HG03342 (cell line): ENCODE results near the gene SYK.

Source experiments
- ATAC-seq: cut with Tn5 transposase; IDR thresholded peaks from one replicate; pipeline ENCODE4 v1.9.1; 2021; ENCODE audit warnings: mild to moderate bottlenecking, moderate library complexity; ENCODE audit not compliant: unreplicated experiment

Gene SYK

GRCh38 chr9:90821697-90822096, 20.1 kb downstream of the SYK start:
- ATAC-seq = no peak

GRCh38 chr9:90822866-90823265, 21.2 kb downstream of the SYK start:
- ATAC-seq = no peak

GRCh38 chr9:90825586-90825985, 24.0 kb downstream of the SYK start:
- ATAC-seq = no peak

GRCh38 chr9:90826326-90827020, 24.9 kb downstream of the SYK start:
- no peak for ATAC-seq

GRCh38 chr9:90827181-90827871, 25.7 kb downstream of the SYK start:
- peak; percentile 61 for ATAC-seq

GRCh38 chr9:90830051-90830450, 28.4 kb downstream of the SYK start:
- ATAC-seq = no peak

GRCh38 chr9:90830977-90831376, 29.4 kb downstream of the SYK start:
- ATAC-seq = peak; percentile 47

GRCh38 chr9:90832261-90832660, 30.6 kb downstream of the SYK start:
- ATAC-seq = no peak

- no peak for ATAC-seq
Observed at GRCh38 chr9:90834828-90835595, 33.4 kb downstream of the SYK start.

GRCh38 chr9:90836411-90837080, 34.9 kb downstream of the SYK start:
- no peak for ATAC-seq

- no peak for ATAC-seq
Observed at GRCh38 chr9:90838098-90838497, 36.5 kb downstream of the SYK start.

- no peak for ATAC-seq
Observed at GRCh38 chr9:90838581-90839154, 37.0 kb downstream of the SYK start.

GRCh38 chr9:90839183-90839728, 37.6 kb downstream of the SYK start:
- no peak for ATAC-seq

GRCh38 chr9:90840696-90841095, 39.1 kb downstream of the SYK start:
- no peak for ATAC-seq

- ATAC-seq = no peak
Observed at GRCh38 chr9:90841213-90841612, 39.6 kb downstream of the SYK start.

- ATAC-seq = no peak
Observed at GRCh38 chr9:90841615-90842014, 40.0 kb downstream of the SYK start.

- ATAC-seq = no peak
Observed at GRCh38 chr9:90842176-90842777, 40.7 kb downstream of the SYK start.

- no peak for ATAC-seq
Observed at GRCh38 chr9:90842996-90843395, 41.4 kb downstream of the SYK start.

- no peak for ATAC-seq
Observed at GRCh38 chr9:90843525-90843924, 41.9 kb downstream of the SYK start.

- no peak for ATAC-seq
Observed at GRCh38 chr9:90844326-90844725, 42.7 kb downstream of the SYK start.
